ENCODE measurements around the gene CNTNAP2. TPM values are rescaled to one million over a fixed set of nuclear protein-coding genes. Genes with fewer than 3 reads are reported as not detected.

Gene CNTNAP2
- total RNA-seq, 2 experiments from 2014 or later: not detected

GRCh38 chr7:147296986-147297385 is 1180.4 kb downstream of the CNTNAP2 start:
- Mint-ChIP-seq H3K27ac (no peak overlapping the region), H3K4me3 (no peak overlapping the region), H3K4me1 (no peaks in the 10 kb centered on the region), H3K36me3 (no peaks in the 10 kb centered on the region), H3K9me3 (no peaks in the 10 kb centered on the region), H3K27me3 (no peaks in the 10 kb centered on the region)
- POLR2A ChIA-PET: no interaction called here
- ATAC-seq (ENCODE audit: low read depth): no peak
- DNase-seq: no peak

- Mint-ChIP-seq H3K4me3 (no peak overlapping the region), H3K27me3 (no peaks in the 10 kb centered on the region), H3K27ac (no peak overlapping the region), H3K4me1 (no peaks in the 10 kb centered on the region), H3K36me3 (no peaks in the 10 kb centered on the region), H3K9me3 (no peaks in the 10 kb centered on the region)
- POLR2A ChIA-PET: no interaction called here
- DNase-seq (no peak), ATAC-seq (ENCODE audit: low read depth) (no peak)
These were observed 1182.0 kb downstream of the CNTNAP2 start for GRCh38 chr7:147298611-147299043.

DNA sequence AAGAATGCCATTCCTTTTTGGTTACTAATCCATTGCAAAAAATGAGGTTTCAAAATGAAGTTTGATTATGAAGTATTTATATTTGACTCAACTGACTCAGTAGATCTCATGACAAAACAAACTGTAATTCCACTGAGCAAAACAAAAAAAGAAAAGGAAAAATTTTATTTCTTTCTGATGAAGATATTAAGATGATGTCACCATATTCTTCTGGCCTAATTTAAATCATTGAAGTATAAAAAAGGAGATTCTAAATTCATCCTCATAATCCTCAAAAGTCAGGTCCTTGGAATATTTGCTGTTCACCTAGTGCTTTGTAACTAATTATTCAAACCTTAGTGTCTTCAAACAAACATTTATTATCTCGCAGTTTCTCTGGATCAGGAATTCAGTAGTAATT is 1183.7 kb downstream of the CNTNAP2 start:
- Mint-ChIP-seq H3K4me1 (no peaks in the 10 kb centered on the region), H3K27me3 (no peaks in the 10 kb centered on the region), H3K27ac (no peak overlapping the region), H3K9me3 (no peaks in the 10 kb centered on the region), H3K4me3 (no peak overlapping the region), H3K36me3 (no peaks in the 10 kb centered on the region)
- ATAC-seq (ENCODE audit: low read depth) (no peak), DNase-seq (no peak)
- POLR2A ChIA-PET: no interaction called here

DNA sequence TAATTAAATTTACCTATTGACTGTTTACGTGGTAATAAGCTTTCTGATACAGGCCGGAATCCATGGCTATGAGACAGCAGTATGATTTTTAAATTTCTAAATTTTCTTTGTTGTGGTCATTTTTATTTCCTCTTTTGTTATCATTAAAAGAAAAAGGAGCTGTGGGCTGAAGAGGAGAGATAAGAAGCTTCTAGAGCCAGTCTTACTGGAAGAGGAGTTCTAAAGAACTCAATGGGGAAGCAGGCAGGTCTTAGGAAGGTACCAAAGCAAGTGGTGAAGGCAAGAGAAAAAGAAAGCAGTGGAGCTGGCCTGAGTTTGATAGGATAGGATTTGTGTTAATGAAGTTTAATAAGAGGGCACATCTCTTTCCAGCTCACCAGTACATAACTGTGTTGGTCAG is 1187.8 kb downstream of the CNTNAP2 start:
- H3K36me3 Mint-ChIP-seq: no peaks in the 10 kb centered on the region
- POLR2A ChIA-PET: no interaction called here
- no peak for DNase-seq
- no peak for ATAC-seq (ENCODE audit: low read depth)
- peaks cover 1% of the 10 kb centered on the region for H3K9me3 Mint-ChIP-seq
- no peak overlapping the region for H3K4me3 Mint-ChIP-seq
- H3K27me3 Mint-ChIP-seq: no peaks in the 10 kb centered on the region
- H3K4me1 Mint-ChIP-seq: no peaks in the 10 kb centered on the region
- no peak overlapping the region for H3K27ac Mint-ChIP-seq

DNA sequence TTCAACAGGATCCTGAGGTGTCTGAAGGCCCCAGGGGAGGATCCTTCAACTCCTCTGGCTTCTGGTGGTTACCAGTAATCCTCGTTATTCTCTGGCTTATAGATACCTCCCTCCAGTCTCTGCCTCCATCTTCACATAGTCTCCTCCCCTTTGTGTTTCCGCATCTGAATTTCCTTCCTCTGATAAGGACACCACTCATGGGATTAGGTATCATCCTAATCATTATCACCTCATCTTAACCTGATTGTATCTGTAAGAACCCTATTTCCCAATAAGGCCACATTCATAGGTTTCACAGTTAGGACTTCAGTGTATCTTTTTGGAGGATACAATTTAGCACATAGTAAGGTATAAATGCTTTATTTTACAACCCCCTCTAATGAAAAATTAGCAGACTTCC is 1189.2 kb downstream of the CNTNAP2 start:
- Mint-ChIP-seq H3K4me3 (no peak overlapping the region), H3K36me3 (no peaks in the 10 kb centered on the region), H3K27me3 (no peaks in the 10 kb centered on the region), H3K27ac (no peak overlapping the region), H3K9me3 (peaks cover 1% of the 10 kb centered on the region), H3K4me1 (no peaks in the 10 kb centered on the region)
- DNase-seq (no peak), ATAC-seq (ENCODE audit: low read depth) (no peak)
- POLR2A ChIA-PET: no interaction called here

GRCh38 chr7:147308539-147308938 is 1191.9 kb downstream of the CNTNAP2 start:
- POLR2A ChIA-PET: no interaction called here
- ATAC-seq (ENCODE audit: low read depth) (no peak), DNase-seq (no peak)
- Mint-ChIP-seq H3K4me1 (no peaks in the 10 kb centered on the region), H3K27ac (no peak overlapping the region), H3K9me3 (peaks cover 1% of the 10 kb centered on the region), H3K36me3 (no peaks in the 10 kb centered on the region), H3K27me3 (no peaks in the 10 kb centered on the region), H3K4me3 (no peak overlapping the region)

- H3K36me3 Mint-ChIP-seq: no peaks in the 10 kb centered on the region
- POLR2A ChIA-PET: no interaction called here
- H3K9me3 Mint-ChIP-seq: peaks cover 3% of the 10 kb centered on the region
- no peaks in the 10 kb centered on the region for H3K27me3 Mint-ChIP-seq
- H3K4me3 Mint-ChIP-seq: no peak overlapping the region
- no peaks in the 10 kb centered on the region for H3K4me1 Mint-ChIP-seq
- no peak for ATAC-seq (ENCODE audit: low read depth)
- DNase-seq: no peak
- no peak overlapping the region for H3K27ac Mint-ChIP-seq
These were observed 1194.7 kb downstream of the CNTNAP2 start for GRCh38 chr7:147311336-147311735.

- Mint-ChIP-seq H3K9me3 (no peaks in the 10 kb centered on the region), H3K4me1 (no peaks in the 10 kb centered on the region), H3K4me3 (no peak overlapping the region), H3K36me3 (no peaks in the 10 kb centered on the region), H3K27ac (no peak overlapping the region), H3K27me3 (no peaks in the 10 kb centered on the region)
- POLR2A ChIA-PET: no interaction called here
- ATAC-seq (ENCODE audit: low read depth): no peak
- DNase-seq: no peak
These were observed 1204.9 kb downstream of the CNTNAP2 start for GRCh38 chr7:147321504-147321903.

GRCh38 chr7:147332988-147333387 is 1216.4 kb downstream of the CNTNAP2 start:
- no peaks in the 10 kb centered on the region for H3K36me3 Mint-ChIP-seq
- POLR2A ChIA-PET: no interaction called here
- H3K4me3 Mint-ChIP-seq: no peak overlapping the region
- ATAC-seq (ENCODE audit: low read depth) (no peak), DNase-seq (no peak)
- H3K27ac Mint-ChIP-seq: no peak overlapping the region
- no peaks in the 10 kb centered on the region for H3K4me1 Mint-ChIP-seq
- H3K9me3 Mint-ChIP-seq: peaks cover 4% of the 10 kb centered on the region
- H3K27me3 Mint-ChIP-seq: no peaks in the 10 kb centered on the region

DNA sequence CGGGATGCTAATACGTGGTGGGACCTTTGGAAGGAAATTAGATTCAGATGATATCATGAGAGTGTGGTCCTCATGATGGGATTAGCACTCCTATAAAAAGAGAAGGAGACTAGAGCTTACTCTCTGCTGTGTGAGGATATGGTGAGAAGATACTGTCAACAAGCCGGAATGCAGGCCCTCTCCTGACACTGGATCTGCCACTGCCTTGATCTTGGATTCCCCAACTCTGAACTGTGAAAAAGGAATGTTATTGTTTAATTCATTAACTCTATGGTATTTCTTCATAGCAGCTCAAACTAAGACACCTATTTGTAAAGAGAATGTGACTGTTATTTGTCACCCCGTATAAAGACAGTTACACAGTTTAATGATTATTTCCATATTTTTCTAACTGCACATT is 1246.5 kb downstream of the CNTNAP2 start:
- DNase-seq (no peak), ATAC-seq (ENCODE audit: low read depth) (no peak)
- POLR2A ChIA-PET: no interaction called here
- no peaks in the 10 kb centered on the region for H3K36me3 Mint-ChIP-seq
- H3K27me3 Mint-ChIP-seq: no peaks in the 10 kb centered on the region
- no peak overlapping the region for H3K27ac Mint-ChIP-seq
- H3K9me3 Mint-ChIP-seq: peaks cover 3% of the 10 kb centered on the region
- no peaks in the 10 kb centered on the region for H3K4me1 Mint-ChIP-seq
- H3K4me3 Mint-ChIP-seq: no peak overlapping the region

GRCh38 chr7:147376192-147376591 is 1259.6 kb downstream of the CNTNAP2 start:
- H3K27me3 Mint-ChIP-seq: no peaks in the 10 kb centered on the region
- H3K4me3 Mint-ChIP-seq: no peak overlapping the region
- POLR2A ChIA-PET: no interaction called here
- DNase-seq (no peak), ATAC-seq (ENCODE audit: low read depth) (no peak)
- H3K9me3 Mint-ChIP-seq: peaks cover 2% of the 10 kb centered on the region
- H3K27ac Mint-ChIP-seq: no peak overlapping the region
- no peaks in the 10 kb centered on the region for H3K36me3 Mint-ChIP-seq
- H3K4me1 Mint-ChIP-seq: no peaks in the 10 kb centered on the region

- DNase-seq (no peak), ATAC-seq (ENCODE audit: low read depth) (no peak)
- H3K36me3 Mint-ChIP-seq: no peaks in the 10 kb centered on the region
- POLR2A ChIA-PET: no interaction called here
- no peak overlapping the region for H3K27ac Mint-ChIP-seq
- H3K4me1 Mint-ChIP-seq: no peaks in the 10 kb centered on the region
- H3K9me3 Mint-ChIP-seq: no peaks in the 10 kb centered on the region
- H3K27me3 Mint-ChIP-seq: no peaks in the 10 kb centered on the region
- H3K4me3 Mint-ChIP-seq: no peak overlapping the region
These were observed 1264.3 kb downstream of the CNTNAP2 start for GRCh38 chr7:147380926-147381325.

GRCh38 chr7:147394329-147394728 is 1277.7 kb downstream of the CNTNAP2 start:
- peaks cover 3% of the 10 kb centered on the region for H3K9me3 Mint-ChIP-seq
- ATAC-seq (ENCODE audit: low read depth): no peak
- no peaks in the 10 kb centered on the region for H3K4me1 Mint-ChIP-seq

GRCh38 chr7:147400221-147400689 is 1283.7 kb downstream of the CNTNAP2 start:
- no peak overlapping the region for H3K4me3 Mint-ChIP-seq
- POLR2A ChIA-PET: no interaction called here
- H3K27ac Mint-ChIP-seq: no peak overlapping the region
- peaks cover 6% of the 10 kb centered on the region for H3K9me3 Mint-ChIP-seq
- DNase-seq (no peak), ATAC-seq (ENCODE audit: low read depth) (no peak)
- no peaks in the 10 kb centered on the region for H3K27me3 Mint-ChIP-seq
- no peaks in the 10 kb centered on the region for H3K36me3 Mint-ChIP-seq
- H3K4me1 Mint-ChIP-seq: no peaks in the 10 kb centered on the region

More at GRCh38 chr7:147394329-147394728, 1277.7 kb downstream of the CNTNAP2 start:
- no peak overlapping the region for H3K4me3 Mint-ChIP-seq
- DNase-seq: no peak
- no peaks in the 10 kb centered on the region for H3K27me3 Mint-ChIP-seq
- POLR2A ChIA-PET: no interaction called here
- no peak overlapping the region for H3K27ac Mint-ChIP-seq
- no peaks in the 10 kb centered on the region for H3K36me3 Mint-ChIP-seq

- H3K36me3 Mint-ChIP-seq: no peaks in the 10 kb centered on the region
- DNase-seq (no peak), ATAC-seq (ENCODE audit: low read depth) (no peak)
- POLR2A ChIA-PET: no interaction called here
- H3K4me1 Mint-ChIP-seq: no peaks in the 10 kb centered on the region
- no peak overlapping the region for H3K4me3 Mint-ChIP-seq
- no peaks in the 10 kb centered on the region for H3K27me3 Mint-ChIP-seq
- no peak overlapping the region for H3K27ac Mint-ChIP-seq
- peaks cover 6% of the 10 kb centered on the region for H3K9me3 Mint-ChIP-seq
These were observed 1284.3 kb downstream of the CNTNAP2 start for GRCh38 chr7:147400925-147401324.
